SK-N-SH (cell line): ENCODE measurements around the gene VAMP5. TPM values are rescaled to one million over a fixed set of nuclear protein-coding genes. Genes with fewer than 3 reads are reported as not detected.

Experiments
- CHD2 ChIP-seq: fragments of 150-350 bp; IDR thresholded peaks from 2 replicates; pipeline ENCODE4 v1.6.1; 2018; ENCODE audit warnings: low read length; ENCODE audit not compliant: partially characterized antibody
- CTCF ChIP-seq: fragments of 200-600 bp; sonication (generic); IDR thresholded peaks from 2 replicates; pipeline ENCODE4 v1.6.1; 2017; ENCODE audit warnings: antibody characterized with exemption, mild to moderate bottlenecking, moderate library complexity
- ELF1 ChIP-seq: IDR thresholded peaks from 2 replicates; pipeline ENCODE4 v1.4.0; 2012
- EP300 ChIP-seq, 2 experiments: IDR thresholded peaks; 2 replicates each; pipeline versions ENCODE4 v1.4.0 to v1.6.1; 2012; ENCODE audit warnings: borderline replicate concordance in 1 of 2, low read depth in 1 of 2, low read length in 1 of 2
- EZH2phosphoT487 ChIP-seq: fragments of 200-600 bp; sonication (generic); IDR thresholded peaks from 2 replicates; pipeline ENCODE4 v1.6.1; 2017; ENCODE audit warnings: low read depth, mixed run types, mild to moderate bottlenecking, antibody characterized with exemption, moderate library complexity, borderline replicate concordance
- FOXJ3 ChIP-seq: sonication (generic); formaldehyde crosslinking; IDR thresholded peaks from 2 replicates; pipeline ENCODE4 v1.5.1; 2020; ENCODE audit warnings: mild to moderate bottlenecking, missing genetic modification reagents
- GABPA ChIP-seq: IDR thresholded peaks from 2 replicates; pipeline ENCODE4 v1.4.0; 2012; ENCODE audit warnings: low read depth, mild to moderate bottlenecking
- IRF3 ChIP-seq: fragments of 150-350 bp; IDR thresholded peaks from 2 replicates; pipeline ENCODE4 v1.6.1; 2016; ENCODE audit warnings: mild to moderate bottlenecking, low read depth, low read length
- MAX ChIP-seq: IDR thresholded peaks from 2 replicates; pipeline ENCODE4 v1.4.0; 2012; ENCODE audit warnings: low read depth
- NRF1 ChIP-seq: IDR thresholded peaks from 2 replicates; pipeline ENCODE4 v1.6.1; 2012; ENCODE audit warnings: low read depth, mild to moderate bottlenecking, low read length
- POLR2AphosphoS5 ChIP-seq: IDR thresholded peaks from 2 replicates; pipeline ENCODE4 v1.6.1; 2012; ENCODE audit warnings: low read depth, low read length
- RAD21 ChIP-seq: IDR thresholded peaks from 2 replicates; pipeline ENCODE4 v1.6.1; 2012; ENCODE audit warnings: mild to moderate bottlenecking, low read length
- REST ChIP-seq: IDR thresholded peaks from 2 replicates; pipeline ENCODE4 v1.6.1; 2012; ENCODE audit warnings: mild to moderate bottlenecking, low read depth, low read length, moderate library complexity
- RFX5 ChIP-seq: IDR thresholded peaks from 2 replicates; pipeline ENCODE4 v1.6.1; 2012; ENCODE audit warnings: mild to moderate bottlenecking, improper control_type of control experiment, low read length
- SIN3A ChIP-seq: IDR thresholded peaks from 2 replicates; pipeline ENCODE4 v1.6.1; 2012; ENCODE audit warnings: low read depth, mild to moderate bottlenecking, low read length, moderate library complexity, borderline replicate concordance
- TAF1 ChIP-seq: IDR thresholded peaks from 2 replicates; pipeline ENCODE4 v1.6.1; 2012; ENCODE audit warnings: low read depth, mild to moderate bottlenecking, low read length, moderate library complexity, borderline replicate concordance
- TEAD4 ChIP-seq: IDR thresholded peaks from 2 replicates; pipeline ENCODE4 v1.4.0; 2012; ENCODE audit warnings: mild to moderate bottlenecking, borderline replicate concordance; ENCODE audit not compliant: insufficient read depth
- USF1 ChIP-seq: IDR thresholded peaks from 2 replicates; pipeline ENCODE4 v1.4.0; 2012; ENCODE audit warnings: low read depth, borderline replicate concordance
- ZBTB33 ChIP-seq: IDR thresholded peaks from 2 replicates; pipeline ENCODE4 v1.4.0; 2012; ENCODE audit warnings: low read depth, borderline replicate concordance
- polyA plus RNA-seq, 3 experiments: library from polyadenylated mRNA; depleted of rRNA; stranded (reverse); fragments of >200 nt; gene quantifications; 2 replicates each; pipeline ENCODE4 v1.2.3, GENCODE V29; 2012

Gene VAMP5
- polyA plus RNA-seq, 1 of the 3 experiments (the other 2 are of a cell fraction): 12.0 TPM

- TF ChIP-seq EZH2phosphoT487 (no peak), EP300 (IDR thresholded peaks at IDR 0.05; ENCODE audit: borderline replicate concordance in 1 of 2, low read depth in 1 of 2, low read length in 1 of 2) (no peak), GABPA (peak; percentile 61), RFX5 (peak; percentile 89), ELF1 (peak; percentile 91), TAF1 (peak; percentile 51; the same call in 1 of the 2 replicates), USF1 (peak; percentile 93), ZBTB33 (no peak), NRF1 (no peak), TEAD4 (no peak), CHD2 (peak; percentile 73), SIN3A (0 out of 2 replicates have a peak, but pooled peaks have one; percentile 17), POLR2AphosphoS5 (peak; percentile 87), CTCF (no peak), FOXJ3 (CRISPR knock-in tag) (no peak), RAD21 (no peak), IRF3 (peak; percentile 68), MAX (peak; percentile 36; the same call in 1 of the 2 replicates), REST (no peak)
- TF ChIP-seq, all 33 proteins: peak for 14
These were observed 11.2 kb downstream of the VAMP5 start, which contains the start of gene RNF181 (continued) for GRCh38 chr2:85595301-85596025.
